Endothelial cell of umbilical vein (primary cell): ENCODE data around the gene SDHB. TPM values are rescaled to one million over a fixed set of nuclear protein-coding genes. Genes with fewer than 3 reads are reported as not detected.

Source experiments
- BruUV-seq: library from RNA; stranded (reverse); fragments of 400-500 nt; replicated peaks from 2 replicates; lab custom pipeline; 2021; lab: Mats Ljungman, UMichigan
- CTCF ChIA-PET: fragments of 300-600, 350-600 bp; sonication (Branson Sonifier 250); formaldehyde crosslinking; loops from one replicate; lab custom pipeline; 2021; ENCODE audit warnings: antibody characterized with exemption, inconsistent platforms; lab: Charles Lee
- POLR2A ChIA-PET: fragments of 300-600, 350-600 bp; sonication (Branson Sonifier 250); formaldehyde crosslinking; loops from one replicate; lab custom pipeline; 2021; ENCODE audit warnings: antibody characterized with exemption, inconsistent platforms; lab: Charles Lee
- DNase-seq: peaks from one replicate; pipeline ENCODE4 v3.0.0-alpha.2; 2011; ENCODE audit warnings: low read depth, low spot score
- FAIRE-seq: peaks from 2 replicates; lab custom pipeline; 2011; peaks lifted over from hg19 to GRCh38; lab: Jason Lieb, UNC
- H2AFZ ChIP-seq: 2 replicates; pipeline ENCODE4 v1.6.0; 2012; ENCODE audit warnings: low read depth, low read length, control low read depth, inconsistent platforms
- H3K27ac ChIP-seq: 2 replicates; pipeline ENCODE4 v1.5.1; 2011; ENCODE audit warnings: low read depth, mild to moderate bottlenecking, control low read depth, low read length, moderate library complexity; ENCODE audit not compliant: insufficient read depth
- H3K27me3 ChIP-seq, 2 experiments: 2 replicates each; pipeline versions ENCODE4 v1.6.0 to v1.6.1; 2011; ENCODE audit warnings: low read length in 2 of 2, mixed read lengths in 1 of 2; ENCODE audit not compliant: control insufficient read depth in 2 of 2, insufficient read depth in 2 of 2
- H3K36me3 ChIP-seq, 2 experiments: 2 replicates in 1 of 2; 3 replicates in 1 of 2; pipeline ENCODE4 v1.5.1; 2011; ENCODE audit warnings: low read length in 2 of 2, mild to moderate bottlenecking in 1 of 2, moderate library complexity in 1 of 2; ENCODE audit not compliant: control insufficient read depth in 2 of 2, insufficient read depth in 2 of 2; ENCODE audit errors: extremely low read depth in 1 of 2
- H3K4me1 ChIP-seq: 3 replicates; pipeline ENCODE4 v1.5.1; 2011; ENCODE audit warnings: mild to moderate bottlenecking, low read length; ENCODE audit not compliant: control insufficient read depth, insufficient read depth; ENCODE audit errors: extremely low read depth
- H3K4me2 ChIP-seq: 2 replicates; pipeline ENCODE4 v1.6.1; 2011; ENCODE audit warnings: low read length, control low read depth, mixed read lengths; ENCODE audit not compliant: insufficient read depth
- H3K4me3 ChIP-seq, 3 experiments: fragments of 200-600 bp in 1 of 3; sonication (generic), shearing (Covaris generic) in 1 of 3; replicated peaks in 1 of 3; 2 replicates each; pipeline ENCODE4 v1.5.1; 2011 to 2016; ENCODE audit warnings: control low read depth in 3 of 3, low read length in 3 of 3, mild to moderate bottlenecking in 2 of 3, inconsistent platforms in 1 of 3, low read depth in 1 of 3, moderate library complexity in 1 of 3; ENCODE audit not compliant: insufficient read depth in 1 of 3
- H3K79me2 ChIP-seq: 2 replicates; pipeline ENCODE4 v1.6.0; 2012; ENCODE audit warnings: low read length, inconsistent platforms; ENCODE audit not compliant: control insufficient read depth, insufficient read depth
- H3K9ac ChIP-seq: replicated peaks from 2 replicates; pipeline ENCODE3; 2011; ENCODE audit warnings: low read length, control low read depth; ENCODE audit not compliant: insufficient read depth; ENCODE audit errors: extremely low read depth
- H3K9me1 ChIP-seq: replicated peaks from 3 replicates; pipeline ENCODE4 v1.6.0; 2011; ENCODE audit warnings: mild to moderate bottlenecking, low read length; ENCODE audit not compliant: control insufficient read depth, insufficient read depth; ENCODE audit errors: extremely low read depth
- H3K9me3 ChIP-seq: replicated peaks from 2 replicates; pipeline ENCODE4 v1.5.1; 2012; ENCODE audit warnings: low read length, inconsistent platforms; ENCODE audit not compliant: control insufficient read depth, insufficient read depth
- H4K20me1 ChIP-seq: replicated peaks from 2 replicates; pipeline ENCODE3; 2011; ENCODE audit warnings: mild to moderate bottlenecking, low read length; ENCODE audit not compliant: control insufficient read depth, insufficient read depth; ENCODE audit errors: extremely low read depth
- CTCF ChIP-seq, 2 donors: IDR thresholded peaks; 1 replicate in 1 of 2; 2 replicates in 1 of 2; pipeline ENCODE4 v1.5.1; 2011; ENCODE audit warnings: low read length in 2 of 2, mild to moderate bottlenecking in 2 of 2, moderate library complexity in 2 of 2, control low read depth in 1 of 2, inconsistent platforms in 1 of 2, low read depth in 1 of 2; ENCODE audit not compliant: insufficient read depth in 1 of 2; ENCODE audit errors: extremely low read depth in 1 of 2
- EZH2 ChIP-seq: IDR thresholded peaks from 2 replicates; pipeline ENCODE4 v1.6.1; 2012; ENCODE audit warnings: borderline replicate concordance, low read depth, mild to moderate bottlenecking, moderate library complexity, low read length, inconsistent platforms; ENCODE audit not compliant: severe bottlenecking
- FOS ChIP-seq: IDR thresholded peaks from 2 replicates; pipeline ENCODE4 v1.6.1; 2011; ENCODE audit warnings: mild to moderate bottlenecking, low read length, moderate library complexity, borderline replicate concordance; ENCODE audit not compliant: insufficient read depth
- GATA2 ChIP-seq: IDR thresholded peaks from 2 replicates; pipeline ENCODE4 v1.7.0; 2011; ENCODE audit warnings: low read depth, mild to moderate bottlenecking, moderate library complexity, mixed read lengths, low read length; ENCODE audit not compliant: insufficient read length, insufficient read depth
- JUN ChIP-seq: IDR thresholded peaks from 2 replicates; pipeline ENCODE4 v1.6.1; 2011; ENCODE audit warnings: borderline replicate concordance, low read depth; ENCODE audit not compliant: insufficient read length, insufficient read depth
- MYC ChIP-seq: IDR thresholded peaks from one replicate; pipeline ENCODE4 v1.6.1; 2011; ENCODE audit warnings: mild to moderate bottlenecking, low read depth, low read length
- POLR2A ChIP-seq: IDR thresholded peaks from 2 replicates; pipeline ENCODE4 v1.6.1; 2012; ENCODE audit warnings: low read depth, mild to moderate bottlenecking, control low read depth, low read length
- POLR2AphosphoS5 ChIP-seq: IDR thresholded peaks from 2 replicates; pipeline ENCODE4 v1.6.1; 2012; ENCODE audit warnings: low read depth, mild to moderate bottlenecking, control low read depth, low read length, moderate library complexity; ENCODE audit not compliant: insufficient read depth
- dilution Hi-C: fragments of 300-500 bp; cut with MboI; formaldehyde crosslinking; loops from one replicate; pipeline ENCODE4 v1.15.0; 2019; ENCODE audit warnings: low sequenced_read_pairs; ENCODE audit not compliant: extremely low pct_ligation_motif_present
- intact Hi-C: fragments of 100-400 bp; cut with micrococcal nuclease; formaldehyde crosslinking; loops from one replicate; pipeline ENCODE4 v1.10.0; 2022
- polyA plus RNA-seq, 4 experiments: library from polyadenylated mRNA; depleted of rRNA in 3 of 4; stranded (reverse) in 3 of 4; unstranded in 1 of 4; fragments of >200 nt; gene quantifications; 2 replicates each; pipeline versions ENCODE4 v1.2.1 to v1.2.3, GENCODE V29; 2011 to 2012; ENCODE audit warnings: missing spikeins in 1 of 4
- total RNA-seq: library from RNA; stranded (reverse); gene quantifications from 2 replicates; pipeline ENCODE4 v1.2.3, GENCODE V29; 2021
- TF ChIP-seq, protein P1 (sequence below): IDR thresholded peaks from 2 replicates; pipeline ENCODE4 v1.6.1; 2011; ENCODE audit not compliant: insufficient read depth, insufficient read length

Gene SDHB
- total and polyA plus RNA-seq, 2 donors (not counting 3 experiments of a cell fraction or from before 2014, with no cell fraction given) = 96.2 to 98.1 TPM

- Histone ChIP-seq H3K36me3 (peaks cover 0 to 17% of the 10 kb centered on the region in 2 experiments), H3K27ac (no peak overlapping the region), H2AFZ (no peak overlapping the region), H3K27me3 (no peaks in the 10 kb centered on the region), H3K4me1 (peaks cover 10% of the 10 kb centered on the region), H3K9ac (no peak overlapping the region), H3K79me2 (no peaks in the 10 kb centered on the region), H4K20me1 (no peaks in the 10 kb centered on the region), H3K9me3 (no peaks in the 10 kb centered on the region), H3K4me2 (no peak overlapping the region), H3K9me1 (no peaks in the 10 kb centered on the region), H3K4me3 (no peak overlapping the region)
- dilution Hi-C loops = no loop called here
- POLR2A ChIA-PET = no interaction called here
- TF ChIP-seq GATA2 = no peak
- TF ChIP-seq POLR2AphosphoS5 = no peak
- TF ChIP-seq EZH2 = no peak
- TF ChIP-seq POLR2A = no peak
- TF ChIP-seq, protein P1, sequence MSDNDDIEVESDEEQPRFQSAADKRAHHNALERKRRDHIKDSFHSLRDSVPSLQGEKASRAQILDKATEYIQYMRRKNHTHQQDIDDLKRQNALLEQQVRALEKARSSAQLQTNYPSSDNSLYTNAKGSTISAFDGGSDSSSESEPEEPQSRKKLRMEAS = no peak
- no peak for TF ChIP-seq MYC
- TF ChIP-seq FOS = no peak
- no peak for TF ChIP-seq JUN
- no peak for TF ChIP-seq CTCF (IDR thresholded peaks at IDR 0.05; ENCODE audit: extremely low read depth in 1 of 2, insufficient read depth in 1 of 2, low read depth in 1 of 2, low read length in 2 of 2)
- DNase-seq (no peak), FAIRE-seq (no peak)
- BruUV-seq = no TSS peak
- CTCF ChIA-PET = interaction anchor here (0.7 to 4.0 kb wide), 5 partner anchors 14 to 36 kb away, joined by 3 to 20 read pairs (median 4); no protein-coding TSS in a partner anchor
- intact Hi-C loops = no loop called here
These were observed 67.3 kb downstream of the SDHB start for GRCh38 chr1:16986560-16986959.
